ENCODE measurements around the gene DNAH14.
"Not testable (repeated sequence)": the region's sequence is repeated elsewhere in the genome, so short reads cannot be mapped to it uniquely, and the experiment has no call there.

DNAH14 gene

GRCh38 chr1:224922404-224923164 is 6.9 kb upstream of the DNAH14 start:
- no peak overlapping the region for H3K4me3 ChIP-seq (ENCODE audit: low read depth, low read length)
- peak; percentile 57 for TF ChIP-seq CTCF (IDR thresholded peaks at IDR 0.05; ENCODE audit: low read depth, low read length, missing control alignments)
- no peak for DNase-seq (ENCODE audit: low read depth)

GRCh38 chr1:224923726-224924125 is 5.7 kb upstream of the DNAH14 start:
- no peak overlapping the region for H3K4me3 ChIP-seq (ENCODE audit: low read depth, low read length)
- no peak for TF ChIP-seq CTCF (IDR thresholded peaks at IDR 0.05; ENCODE audit: low read depth, low read length, missing control alignments)
- DNase-seq (ENCODE audit: low read depth) = no peak

- DNase-seq (ENCODE audit: low read depth); H3K4me3 ChIP-seq (ENCODE audit: low read depth, low read length): not testable (repeated sequence)
These were observed 1.8 kb upstream of the DNAH14 start for GRCh38 chr1:224927631-224928030.

GRCh38 chr1:224928906-224929305 is 569 bp upstream of the DNAH14 start:
- no peak for DNase-seq (ENCODE audit: low read depth)
- no peak overlapping the region for H3K4me3 ChIP-seq (ENCODE audit: low read depth, low read length)
- TF ChIP-seq CTCF (IDR thresholded peaks at IDR 0.05; ENCODE audit: low read depth, low read length, missing control alignments) = no peak

- TF ChIP-seq CTCF (IDR thresholded peaks at IDR 0.05; ENCODE audit: low read depth, low read length, missing control alignments) = no peak
- no peak overlapping the region for H3K4me3 ChIP-seq (ENCODE audit: low read depth, low read length)
- DNase-seq (ENCODE audit: low read depth) = no peak
These were observed 2.1 kb downstream of the DNAH14 start for GRCh38 chr1:224931605-224932004.

GRCh38 chr1:224932607-224933249 is 3.3 kb downstream of the DNAH14 start:
- TF ChIP-seq CTCF (IDR thresholded peaks at IDR 0.05; ENCODE audit: low read depth, low read length, missing control alignments) = no peak
- no peak for DNase-seq (ENCODE audit: low read depth)
- H3K4me3 ChIP-seq (ENCODE audit: low read depth, low read length) = no peak overlapping the region

- no peak for DNase-seq (ENCODE audit: low read depth)
- no peak for TF ChIP-seq CTCF (IDR thresholded peaks at IDR 0.05; ENCODE audit: low read depth, low read length, missing control alignments)
These were observed 4.1 kb downstream of the DNAH14 start for GRCh38 chr1:224933584-224933983.

More at GRCh38 chr1:224933584-224933983, 4.1 kb downstream of the DNAH14 start:
- H3K4me3 ChIP-seq (ENCODE audit: low read depth, low read length) = no peak overlapping the region

Measured in GM12864 (cell line).